GM12875 (cell line): ENCODE measurements around the gene FCMR.

Source experiments
- H3K4me3 ChIP-seq: one replicate; pipeline ENCODE4 v1.5.1; 2011; ENCODE audit warnings: low read depth, low read length, control low read depth
- CTCF ChIP-seq: IDR thresholded peaks from 2 replicates; pipeline ENCODE4 v1.5.1; 2011; ENCODE audit warnings: low read depth, mild to moderate bottlenecking, control low read depth, inconsistent platforms, low read length, moderate library complexity, borderline replicate concordance; ENCODE audit not compliant: insufficient read depth

FCMR gene

GRCh38 chr1:206912445-206913095 lies 9.2 kb downstream of the FCMR start:
- TF ChIP-seq CTCF = peak; percentile 71
- no peak overlapping the region for H3K4me3 ChIP-seq

- peak; percentile 36; the same call in 1 of the 2 replicates for TF ChIP-seq CTCF
- H3K4me3 ChIP-seq = no peak overlapping the region
Observed at GRCh38 chr1:206911064-206911663, 10.6 kb downstream of the FCMR start.

- TF ChIP-seq CTCF = no peak
- H3K4me3 ChIP-seq = peak overlapping the region; percentile 31
Observed at GRCh38 chr1:206909883-206910318, 11.8 kb downstream of the FCMR start.

GRCh38 chr1:206909161-206909882 lies 12.4 kb downstream of the FCMR start:
- H3K4me3 ChIP-seq = peak overlapping the region; percentile 31
- TF ChIP-seq CTCF = no peak

- H3K4me3 ChIP-seq = no peak overlapping the region
- TF ChIP-seq CTCF = no peak
Observed at GRCh38 chr1:206908038-206908437, 13.7 kb downstream of the FCMR start.

GRCh38 chr1:206907304-206907991 lies 14.3 kb downstream of the FCMR start:
- no peak for TF ChIP-seq CTCF
- no peak overlapping the region for H3K4me3 ChIP-seq
